Airway epithelial cell (primary cell): ENCODE data around the gene PLEKHS1. TPM values are rescaled to one million over a fixed set of nuclear protein-coding genes. Genes with fewer than 3 reads are reported as not detected.

Experiments used
- total RNA-seq: library from RNA; depleted of rRNA; stranded (reverse); fragments of >200 nt; gene quantifications from 2 replicates; pipeline ENCODE4 v1.2.3, GENCODE V29; 2015

Gene PLEKHS1
- not detected in 2 replicates for total RNA-seq

GRCh38 chr10:113751181-113751732 is at the start of gene PLEKHS1:
PLEKHS1 (plus strand) TSS chr10:113751682; CDS start chr10:113755278, 3,596 bp downstream.

Other genes starting within 250 kb of the PLEKHS1 start
- gene HABP2, start 198.6 kb upstream of the PLEKHS1 start, total RNA-seq: not detected in 2 replicates
- not detected in 2 replicates for gene NRAP, start 87.6 kb upstream of the PLEKHS1 start, total RNA-seq
- 13.6 and 13.9 TPM in 2 replicates for gene CASP7, start 71.8 kb upstream of the PLEKHS1 start, total RNA-seq
- gene DCLRE1A, start 102.4 kb downstream of the PLEKHS1 start, total RNA-seq: 3.9 and 5.1 TPM in 2 replicates
- 10.4 and 36.3 TPM in 2 replicates for gene NHLRC2, start 103.0 kb downstream of the PLEKHS1 start, total RNA-seq